H1 (cell line): Measurements from ENCODE around the gene DHRS7B. TPM values are rescaled to one million over a fixed set of nuclear protein-coding genes. Genes with fewer than 3 reads are reported as not detected.
A peak's percentile ranks its signal among the peaks of the same experiment; 100 is the strongest.
"Not testable (repeated sequence)": the region's sequence is repeated elsewhere in the genome, so short reads cannot be mapped to it uniquely, and the experiment has no call there.

ENCODE experiments used
- CTCF ChIA-PET: fragments of 300-600 bp; sonication (Branson Sonifier 250); formaldehyde crosslinking; loops from one replicate; lab custom pipeline; 2021; ENCODE audit not compliant: partially characterized antibody; lab: Charles Lee
- POLR2A ChIA-PET: fragments of 300-600 bp; sonication (Branson Sonifier 250); formaldehyde crosslinking; loops from one replicate; lab custom pipeline; 2021; ENCODE audit warnings: inconsistent platforms; ENCODE audit not compliant: partially characterized antibody; lab: Charles Lee
- DNase-seq, 2 experiments: peaks; one replicate each; pipeline versions ENCODE4 v3.0.0 to v3.0.0-alpha.2; 2010 to 2022; ENCODE audit warnings: low spot score in 2 of 2, low read depth in 1 of 2, mixed read lengths in 1 of 2
- FAIRE-seq: peaks from 2 replicates; lab custom pipeline; 2011; peaks lifted over from hg19 to GRCh38; lab: Jason Lieb, UNC
- H2AFZ ChIP-seq: 2 replicates; pipeline ENCODE4 v1.8.1; 2012; ENCODE audit warnings: low read length, inconsistent platforms
- H2AK5ac ChIP-seq: 2 replicates; pipeline ENCODE4 v1.6.1; 2013; ENCODE audit warnings: low read depth, low read length
- H2BK120ac ChIP-seq: replicated peaks from 2 replicates; pipeline ENCODE3; 2013; ENCODE audit warnings: low read depth, low read length, inconsistent platforms
- H2BK12ac ChIP-seq: 2 replicates; pipeline ENCODE4 v1.6.1; 2013; ENCODE audit warnings: low read depth, low read length
- H2BK15ac ChIP-seq: 2 replicates; pipeline ENCODE4 v1.6.1; 2013; ENCODE audit warnings: low read length
- H2BK20ac ChIP-seq: 2 replicates; pipeline ENCODE4 v1.6.1; 2013; ENCODE audit warnings: low read length
- H2BK5ac ChIP-seq: 2 replicates; pipeline ENCODE4 v1.6.1; 2013; ENCODE audit warnings: low read depth, low read length
- H3K14ac ChIP-seq: 2 replicates; pipeline ENCODE4 v1.6.1; 2013; ENCODE audit warnings: inconsistent platforms; ENCODE audit not compliant: insufficient read length
- H3K18ac ChIP-seq: 2 replicates; pipeline ENCODE4 v1.6.1; 2013; ENCODE audit warnings: low read length; ENCODE audit errors: extremely low read depth
- H3K23ac ChIP-seq: 2 replicates; pipeline ENCODE4 v1.6.1; 2013; ENCODE audit warnings: inconsistent platforms; ENCODE audit not compliant: insufficient read length
- H3K23me2 ChIP-seq: 2 replicates; pipeline ENCODE4 v1.6.1; 2013; ENCODE audit warnings: low read depth, low read length
- H3K27ac ChIP-seq: 2 replicates; pipeline ENCODE4 v1.6.1; 2011; ENCODE audit warnings: low read depth, low read length, inconsistent platforms
- H3K27me3 ChIP-seq, 4 experiments: replicated peaks in 1 of 4; 1 replicate in 1 of 4; 2 replicates in 3 of 4; pipeline versions ENCODE4 v1.6.1 to v1.8.1; 2011 to 2013; ENCODE audit warnings: low read length in 3 of 4, mild to moderate bottlenecking in 3 of 4, inconsistent platforms in 2 of 4, mixed read lengths in 2 of 4, moderate library complexity in 1 of 4; ENCODE audit not compliant: control insufficient read depth in 3 of 4, insufficient read depth in 3 of 4; ENCODE audit errors: extremely low read depth in 1 of 4
- H3K36me3 ChIP-seq, 4 experiments: 2 replicates each; pipeline versions ENCODE4 v1.6.1 to v1.8.1; 2011 to 2013; ENCODE audit warnings: mild to moderate bottlenecking in 4 of 4, low read length in 3 of 4, moderate library complexity in 2 of 4, control low read depth in 1 of 4, inconsistent platforms in 1 of 4; ENCODE audit not compliant: insufficient read depth in 4 of 4, control insufficient read depth in 2 of 4
- H3K4ac ChIP-seq: replicated peaks from 2 replicates; pipeline ENCODE3; 2013; ENCODE audit warnings: low read length, low read depth, mixed read lengths, inconsistent platforms; ENCODE audit not compliant: insufficient read length
- H3K4me1 ChIP-seq, 4 experiments: replicated peaks in 1 of 4; 1 replicate in 1 of 4; 2 replicates in 3 of 4; pipeline versions ENCODE4 v1.6.1 to v1.8.1; 2011 to 2013; ENCODE audit warnings: low read length in 3 of 4, inconsistent platforms in 2 of 4, mixed read lengths in 1 of 4; ENCODE audit not compliant: insufficient read depth in 4 of 4, control insufficient read depth in 3 of 4
- H3K4me2 ChIP-seq, 2 experiments: 2 replicates each; pipeline versions ENCODE4 v1.6.1 to v1.8.1; 2011 to 2013; ENCODE audit warnings: low read depth in 2 of 2, low read length in 2 of 2, control low read depth in 1 of 2, inconsistent platforms in 1 of 2, mild to moderate bottlenecking in 1 of 2; ENCODE audit not compliant: insufficient read depth in 1 of 2
- H3K4me3 ChIP-seq, 4 experiments: fragments of 200-600, 300-600 bp in 1 of 4; sonication (generic), shearing (Covaris generic), sonication (Bioruptor Twin) in 1 of 4; 2 replicates each; pipeline versions ENCODE4 v1.5.1 to v1.8.1; 2011 to 2016; ENCODE audit warnings: low read length in 4 of 4, low read depth in 3 of 4, control low read depth in 2 of 4, inconsistent platforms in 2 of 4, mild to moderate bottlenecking in 2 of 4, mixed read lengths in 1 of 4, moderate library complexity in 1 of 4; ENCODE audit not compliant: insufficient read depth in 2 of 4; ENCODE audit errors: extremely low read depth in 1 of 4
- H3K56ac ChIP-seq: replicated peaks from 2 replicates; pipeline ENCODE3; 2013; ENCODE audit warnings: low read depth, mild to moderate bottlenecking, mixed read lengths, low read length, inconsistent platforms; ENCODE audit not compliant: insufficient read length
- H3K79me1 ChIP-seq: 2 replicates; pipeline ENCODE4 v1.6.1; 2013; ENCODE audit warnings: low read depth, low read length, control low read depth
- H3K79me2 ChIP-seq, 2 experiments: 2 replicates each; pipeline versions ENCODE4 v1.6.1 to v1.8.1; 2012 to 2013; ENCODE audit warnings: low read length in 2 of 2, mild to moderate bottlenecking in 2 of 2, inconsistent platforms in 1 of 2; ENCODE audit not compliant: insufficient read depth in 2 of 2, control insufficient read depth in 1 of 2
- H3K9ac ChIP-seq, 4 experiments: replicated peaks in 1 of 4; 1 replicate in 1 of 4; 2 replicates in 3 of 4; pipeline versions ENCODE4 v1.6.1 to v1.8.1; 2011 to 2013; ENCODE audit warnings: low read depth in 3 of 4, low read length in 3 of 4, control low read depth in 2 of 4, mild to moderate bottlenecking in 2 of 4, moderate library complexity in 2 of 4, inconsistent platforms in 1 of 4; ENCODE audit errors: extremely low read depth in 1 of 4
- H3K9me3 ChIP-seq, 2 experiments: 2 replicates each; pipeline versions ENCODE4 v1.6.1 to v1.8.1; 2012 to 2013; ENCODE audit warnings: mild to moderate bottlenecking in 2 of 2, moderate library complexity in 2 of 2, control low read depth in 1 of 2, inconsistent platforms in 1 of 2, low read depth in 1 of 2, low read length in 1 of 2, mixed read lengths in 1 of 2; ENCODE audit not compliant: insufficient read depth in 2 of 2
- H4K20me1 ChIP-seq, 2 experiments: replicated peaks in 1 of 2; 2 replicates each; pipeline versions ENCODE3 to v1.8.1; 2011 to 2013; ENCODE audit warnings: inconsistent platforms in 2 of 2, low read length in 2 of 2, mild to moderate bottlenecking in 1 of 2; ENCODE audit not compliant: insufficient read depth in 2 of 2, control insufficient read depth in 1 of 2
- H4K5ac ChIP-seq: 2 replicates; pipeline ENCODE4 v1.6.1; 2013; ENCODE audit warnings: low read length, low read depth, mixed read lengths, inconsistent platforms; ENCODE audit not compliant: insufficient read length
- H4K8ac ChIP-seq: 2 replicates; pipeline ENCODE4 v1.8.0; 2013; ENCODE audit warnings: mild to moderate bottlenecking, moderate library complexity, low read length, inconsistent platforms; ENCODE audit not compliant: insufficient read depth; ENCODE audit errors: extremely low read depth
- H4K91ac ChIP-seq: replicated peaks from 2 replicates; pipeline ENCODE3; 2013; ENCODE audit warnings: low read length, mixed read lengths, inconsistent platforms; ENCODE audit not compliant: insufficient read length
- EGR1 ChIP-seq: IDR thresholded peaks from 2 replicates; pipeline ENCODE4 v1.6.1; 2011; ENCODE audit warnings: low read depth, low read length, borderline replicate concordance
- WGBS, 2 experiments: shearing (Covaris generic) in 1 of 2; methylation state at CpG; one replicate each; pipeline versions ENCODE4 v1.1.6 to v1.1.7; 2013 to 2015; ENCODE audit warnings: low lambda C conversion rate in 2 of 2, mixed read lengths in 2 of 2, inconsistent platforms in 1 of 2, low coverage in 1 of 2, missing lambda C conversion rate in 1 of 2; ENCODE audit not compliant: insufficient replicate concordance in 2 of 2, insufficient coverage in 1 of 2, insufficient read length in 1 of 2; ENCODE audit errors: extremely low coverage in 1 of 2, missing lambda C conversion rate in 1 of 2; 5-methylcytosine and 5-hydroxymethylcytosine counted together
- polyA plus RNA-seq, 7 experiments: library from polyadenylated mRNA; depleted of rRNA in 3 of 7; stranded (reverse) in 5 of 7; unstranded in 2 of 7; fragments of >200 nt in 5 of 7; fragments of 200-250 nt in 2 of 7; gene quantifications; 1 replicate in 5 of 7; 2 replicates in 1 of 7; 4 replicates in 1 of 7; pipeline versions ENCODE4 v1.2.1 to v1.2.3, GENCODE V29; 2011 to 2013; ENCODE audit warnings: missing spikeins in 2 of 7, mixed read lengths in 2 of 7
- total RNA-seq: library from RNA; stranded (reverse); fragmentation: NEBNext Ultra II Directional; extraction: Animal tissue kit (Norgen Biotek cat#: 25700); gene quantifications from 2 replicates; pipeline ENCODE4 v1.2.1, GENCODE V29; 2021

DHRS7B gene
- total and polyA plus RNA-seq, 2 of the 8 experiments (the other 6 are each of a cell fraction or from before 2014, with no cell fraction given) = 11.0 to 27.9 TPM

- H3K14ac ChIP-seq = no peak overlapping the region
- no peak overlapping the region for H2BK120ac ChIP-seq
- H2BK5ac ChIP-seq = 0 out of 2 replicates have a peak overlapping the region, but pooled peaks have one; percentile 8
- H4K20me1 ChIP-seq = no peaks in the 10 kb centered on the region
- H4K8ac ChIP-seq = no peak overlapping the region
- peaks cover 10% of the 10 kb centered on the region for H3K23me2 ChIP-seq
- no peak overlapping the region for H4K5ac ChIP-seq
- ChIA-PET CTCF (no interaction called here), POLR2A (no interaction called here)
- H3K18ac ChIP-seq = no peak overlapping the region
- peaks cover 2% of the 10 kb centered on the region; the same call in 1 of the 2 replicates for H3K79me1 ChIP-seq
- no peak overlapping the region for H3K23ac ChIP-seq
- FAIRE-seq (no peak), DNase-seq (no peak)
- H3K36me3 ChIP-seq = no peaks in the 10 kb centered on the region
- H3K9me3 ChIP-seq = no peaks in the 10 kb centered on the region
- H2BK12ac ChIP-seq = peak overlapping the region; percentile 80; the same call in 1 of the 2 replicates
- no peak overlapping the region for H2AFZ ChIP-seq
- TF ChIP-seq EGR1 = no peak
- no peak overlapping the region for H3K4me3 ChIP-seq
- H4K91ac ChIP-seq = no peak overlapping the region
- H3K4ac ChIP-seq = no peak overlapping the region
- no peak overlapping the region for H3K4me2 ChIP-seq
- H3K9ac ChIP-seq = no peak overlapping the region
- 60% methylated on average over 4 of the region's 4 CpGs; no CpG with 5 or more reads in 1 of the 2 experiments for WGBS, 2 experiments
- no peak overlapping the region for H2BK15ac ChIP-seq
- no peak overlapping the region for H2AK5ac ChIP-seq
- no peak overlapping the region for H3K27ac ChIP-seq
- no peaks in the 10 kb centered on the region; a peak in 1 of 7 replicates for H3K27me3 ChIP-seq
- H3K79me2 ChIP-seq = peaks cover 0 to 13% of the 10 kb centered on the region in 2 experiments; a peak in 2 of 4 replicates
- H3K4me1 ChIP-seq = peaks cover 0 to 4% (median 2%) of the 10 kb centered on the region in 4 experiments; a peak in 4 of 7 replicates
- H3K56ac ChIP-seq = no peak overlapping the region
- no peak overlapping the region for H2BK20ac ChIP-seq
These were observed 2.7 kb upstream of the DHRS7B start for GRCh38 chr17:21124086-21124485.

GRCh38 chr17:21124517-21124916, 2.2 kb upstream of the DHRS7B start:
- H3K4me2 ChIP-seq, H2BK5ac ChIP-seq, H3K56ac ChIP-seq, POLR2A ChIA-PET, H3K4me3 ChIP-seq, H3K27me3 ChIP-seq, FAIRE-seq, H4K91ac ChIP-seq, H3K4ac ChIP-seq, H4K20me1 ChIP-seq, H2AFZ ChIP-seq, H2BK12ac ChIP-seq, H3K23ac ChIP-seq, H2BK15ac ChIP-seq, H3K23me2 ChIP-seq, H2BK120ac ChIP-seq, H3K36me3 ChIP-seq, H2BK20ac ChIP-seq, H2AK5ac ChIP-seq, CTCF ChIA-PET, H3K9me3 ChIP-seq, H3K14ac ChIP-seq, H3K4me1 ChIP-seq, H3K79me1 ChIP-seq, H4K5ac ChIP-seq, H3K27ac ChIP-seq, DNase-seq, H3K18ac ChIP-seq, H3K9ac ChIP-seq, H4K8ac ChIP-seq: not testable (repeated sequence)
- peaks cover 0 to 13% of the 10 kb centered on the region in 2 experiments; a peak in 2 of 4 replicates for H3K79me2 ChIP-seq
- 93% methylated on average over 4 of the region's 4 CpGs; no CpG with 5 or more reads in 1 of the 2 experiments for whole genome bisulfite sequencing, 2 experiments
